ENCODE data around the gene LRRC55. TPM values are rescaled to one million over a fixed set of nuclear protein-coding genes. Genes with fewer than 3 reads are reported as not detected.

The LRRC55 gene
- total RNA-seq, 2 donors from 2014 or later = not detected

- WGBS, 2 donors = 41 to 65% methylated on average over 3 of the region's 3 CpGs
- Histone ChIP-seq H3K36me3 (replicated peaks in 1 of 2; ENCODE audit: insufficient read depth in 1 of 2, low read depth in 2 of 2) (no peaks in the 10 kb centered on the region), H3K4me1 (no peaks in the 10 kb centered on the region), H3K27ac (no peak overlapping the region), H3K9me3 (no peaks in the 10 kb centered on the region), H3K27me3 (no peaks in the 10 kb centered on the region), H3K4me3 (no peak overlapping the region)
- no peak for ATAC-seq
- intact Hi-C loops (cut with DNase I) = no loop called here
- DNase-seq = no peak
- TF ChIP-seq POLR2A (IDR thresholded peaks at IDR 0.05) = no peak
- TF ChIP-seq, protein P1, sequence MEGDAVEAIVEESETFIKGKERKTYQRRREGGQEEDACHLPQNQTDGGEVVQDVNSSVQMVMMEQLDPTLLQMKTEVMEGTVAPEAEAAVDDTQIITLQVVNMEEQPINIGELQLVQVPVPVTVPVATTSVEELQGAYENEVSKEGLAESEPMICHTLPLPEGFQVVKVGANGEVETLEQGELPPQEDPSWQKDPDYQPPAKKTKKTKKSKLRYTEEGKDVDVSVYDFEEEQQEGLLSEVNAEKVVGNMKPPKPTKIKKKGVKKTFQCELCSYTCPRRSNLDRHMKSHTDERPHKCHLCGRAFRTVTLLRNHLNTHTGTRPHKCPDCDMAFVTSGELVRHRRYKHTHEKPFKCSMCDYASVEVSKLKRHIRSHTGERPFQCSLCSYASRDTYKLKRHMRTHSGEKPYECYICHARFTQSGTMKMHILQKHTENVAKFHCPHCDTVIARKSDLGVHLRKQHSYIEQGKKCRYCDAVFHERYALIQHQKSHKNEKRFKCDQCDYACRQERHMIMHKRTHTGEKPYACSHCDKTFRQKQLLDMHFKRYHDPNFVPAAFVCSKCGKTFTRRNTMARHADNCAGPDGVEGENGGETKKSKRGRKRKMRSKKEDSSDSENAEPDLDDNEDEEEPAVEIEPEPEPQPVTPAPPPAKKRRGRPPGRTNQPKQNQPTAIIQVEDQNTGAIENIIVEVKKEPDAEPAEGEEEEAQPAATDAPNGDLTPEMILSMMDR (IDR thresholded peaks at IDR 0.05) = no peak
These were observed 46.8 kb downstream of the LRRC55 start for GRCh38 chr11:57228600-57228999.

GRCh38 chr11:57230316-57230715 is 48.6 kb downstream of the LRRC55 start:
- intact Hi-C loops (cut with DNase I) = loop anchor here (10.0 kb wide), 1 partner anchor 86 kb away; no protein-coding TSS in a partner anchor
- Histone ChIP-seq H3K4me1 (no peaks in the 10 kb centered on the region), H3K27ac (no peak overlapping the region), H3K36me3 (replicated peaks in 1 of 2; ENCODE audit: insufficient read depth in 1 of 2, low read depth in 2 of 2) (no peaks in the 10 kb centered on the region), H3K9me3 (no peaks in the 10 kb centered on the region), H3K27me3 (no peaks in the 10 kb centered on the region), H3K4me3 (no peak overlapping the region)
- ATAC-seq (no peak), DNase-seq (no peak)
- TF ChIP-seq, protein P1 (IDR thresholded peaks at IDR 0.05) = no peak
- TF ChIP-seq POLR2A (IDR thresholded peaks at IDR 0.05) = no peak
- WGBS, 2 donors = 34 to 42% methylated on average over 4 to 5 of the region's 5 CpGs

DNA sequence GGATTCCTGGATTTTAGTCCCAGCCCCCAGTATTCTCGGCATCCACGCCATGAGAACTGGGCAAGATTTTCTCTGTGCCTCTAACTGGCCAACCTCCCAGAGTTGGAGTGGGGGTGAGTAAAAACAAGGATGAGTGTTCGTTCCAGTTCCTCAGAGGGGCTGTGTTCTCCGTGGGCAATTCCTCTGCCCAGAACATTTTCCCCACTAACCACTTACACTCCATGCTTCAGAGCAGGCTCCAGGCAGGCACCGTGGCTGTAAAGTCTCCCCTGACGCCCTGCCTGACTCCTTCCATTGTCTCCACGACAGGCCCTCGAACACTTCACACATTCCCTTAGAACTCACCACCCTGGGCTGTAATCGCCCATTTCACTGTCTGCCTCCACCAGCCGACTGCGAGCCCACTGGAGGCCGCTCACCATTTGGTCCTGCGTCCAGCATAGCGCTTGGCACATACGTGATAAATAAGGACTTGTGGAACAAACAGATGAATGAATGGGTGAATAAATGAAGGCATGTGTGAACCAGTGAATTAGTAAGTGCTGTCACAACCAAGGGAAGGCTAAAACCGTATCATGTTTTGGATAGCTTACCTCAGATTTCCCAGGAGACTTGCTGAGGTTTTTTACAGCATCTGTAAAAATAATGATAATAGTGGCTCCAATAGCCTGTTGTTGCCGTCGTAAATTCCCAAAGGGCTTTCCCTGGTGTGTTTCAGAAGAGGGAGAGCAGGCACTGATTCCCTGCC is 49.2 kb downstream of the LRRC55 start:
- 26 to 35% methylated on average over 18 of the region's 18 CpGs for WGBS, 2 donors
- Histone ChIP-seq H3K27me3 (no peaks in the 10 kb centered on the region), H3K4me3 (no peak overlapping the region), H3K9me3 (no peaks in the 10 kb centered on the region), H3K36me3 (replicated peaks in 1 of 2; ENCODE audit: insufficient read depth in 1 of 2, low read depth in 2 of 2) (no peaks in the 10 kb centered on the region), H3K27ac (no peak overlapping the region), H3K4me1 (no peaks in the 10 kb centered on the region)
- ATAC-seq = no peak
- intact Hi-C loops (cut with DNase I) = loop anchor here (10.0 kb wide), 1 partner anchor 86 kb away; no protein-coding TSS in a partner anchor
- TF ChIP-seq, protein P1 (IDR thresholded peaks at IDR 0.05) = no peak
- no peak for TF ChIP-seq POLR2A (IDR thresholded peaks at IDR 0.05)
- DNase-seq = no peak

DNA sequence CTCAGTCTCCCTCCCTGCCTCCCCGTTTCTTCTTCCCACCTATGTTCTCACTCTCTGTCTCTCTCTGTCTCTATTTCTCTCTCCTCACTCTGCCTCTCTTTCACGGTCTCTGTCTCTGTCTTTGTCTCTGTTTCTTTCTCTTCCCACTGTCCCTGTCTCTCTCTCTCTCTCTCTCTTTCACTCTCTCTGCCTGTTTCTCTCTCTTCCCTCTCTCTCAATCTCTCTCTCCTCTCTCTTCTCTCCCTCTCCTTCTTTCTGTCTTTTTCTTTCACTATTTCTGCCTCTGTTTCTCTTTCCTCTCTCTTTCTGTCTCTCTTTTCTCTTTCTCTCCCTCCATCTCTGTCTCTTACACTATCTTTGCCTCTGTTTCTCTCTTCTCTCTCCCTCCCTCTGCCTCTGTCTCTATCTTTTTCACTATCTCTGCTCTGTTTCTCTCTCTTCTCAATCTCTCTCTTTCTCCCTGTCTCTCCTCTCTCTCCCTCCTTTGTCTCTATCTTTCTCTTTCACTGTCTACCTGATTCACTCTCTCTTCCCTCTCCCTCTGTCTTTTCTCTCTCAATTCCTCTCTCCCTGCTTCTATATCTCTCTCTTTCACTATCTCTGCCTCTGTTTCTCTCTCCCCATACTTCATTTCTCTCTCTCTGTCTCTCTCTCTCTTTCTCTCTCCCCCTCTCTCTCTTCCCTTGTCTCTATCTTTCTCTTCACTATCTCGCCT is 49.9 kb downstream of the LRRC55 start:
- TF ChIP-seq POLR2A (IDR thresholded peaks at IDR 0.05) = no peak
- TF ChIP-seq, protein P1 (IDR thresholded peaks at IDR 0.05) = no peak
- Histone ChIP-seq H3K27ac (no peak overlapping the region), H3K27me3 (no peaks in the 10 kb centered on the region), H3K4me3 (no peak overlapping the region), H3K9me3 (no peaks in the 10 kb centered on the region), H3K36me3 (replicated peaks in 1 of 2; ENCODE audit: insufficient read depth in 1 of 2, low read depth in 2 of 2) (no peaks in the 10 kb centered on the region), H3K4me1 (no peaks in the 10 kb centered on the region)
- ATAC-seq (no peak), DNase-seq (no peak)
- intact Hi-C loops (cut with DNase I) = loop anchor here (10.0 kb wide), 1 partner anchor 87 kb away; no protein-coding TSS in a partner anchor
- WGBS, 2 donors = 25 to 39% methylated on average over 3 of the region's 3 CpGs
